ENCODE results near the gene LAMA3. TPM values are rescaled to one million over a fixed set of nuclear protein-coding genes. Genes with fewer than 3 reads are reported as not detected.

Gene LAMA3
- polyA plus RNA-seq, 1 experiment: 0.32 TPM

DNA sequence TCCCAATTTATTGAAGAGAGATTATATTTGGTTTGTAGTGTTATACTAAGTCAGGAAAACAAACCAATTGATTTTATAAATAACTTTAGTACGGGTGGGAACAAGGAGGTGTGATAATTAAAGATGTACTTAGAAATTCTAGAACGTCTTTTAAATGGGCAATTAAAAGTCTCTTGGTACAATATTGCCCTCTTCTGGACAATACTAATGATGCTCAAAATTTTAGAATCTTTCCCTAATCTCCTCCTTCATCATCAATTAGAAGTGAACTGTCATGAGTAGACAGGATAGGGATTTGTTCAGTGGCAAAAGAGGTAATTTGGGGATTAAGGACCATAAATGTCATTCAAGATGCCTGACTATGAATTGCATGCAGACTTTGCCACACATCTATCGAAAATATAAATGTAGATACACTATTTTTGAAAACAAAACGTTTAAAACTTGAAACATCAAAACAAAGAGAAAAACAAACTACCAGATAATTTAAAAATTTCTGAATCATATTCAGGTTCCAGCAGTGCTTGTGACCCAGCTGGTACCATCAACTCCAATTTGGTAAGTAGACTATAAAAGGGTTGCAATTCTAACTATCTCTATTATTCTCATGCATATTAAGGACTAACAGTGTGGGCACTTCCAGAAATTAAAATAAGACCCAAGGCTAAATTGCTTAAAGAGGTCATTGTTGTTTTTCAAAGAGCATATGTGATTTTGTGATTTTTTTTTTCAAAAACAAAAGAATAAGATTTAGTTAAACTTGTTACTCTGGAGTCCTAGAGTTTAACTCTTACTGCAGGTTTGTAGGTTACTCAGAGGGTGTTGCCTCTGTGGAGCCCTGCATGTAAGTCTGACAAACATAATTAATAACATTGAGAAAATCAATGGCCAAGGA, 123.5 kb downstream of the LAMA3 start:
- ChIA-PET POLR2A (no interaction called here), CTCF (interaction anchor here (0.6 to 3.0 kb wide), 5 partner anchors 22 to 189 kb away, joined by 3 to 9 read pairs (median 5); no protein-coding TSS in a partner anchor)
- TF ChIP-seq, protein P1, sequence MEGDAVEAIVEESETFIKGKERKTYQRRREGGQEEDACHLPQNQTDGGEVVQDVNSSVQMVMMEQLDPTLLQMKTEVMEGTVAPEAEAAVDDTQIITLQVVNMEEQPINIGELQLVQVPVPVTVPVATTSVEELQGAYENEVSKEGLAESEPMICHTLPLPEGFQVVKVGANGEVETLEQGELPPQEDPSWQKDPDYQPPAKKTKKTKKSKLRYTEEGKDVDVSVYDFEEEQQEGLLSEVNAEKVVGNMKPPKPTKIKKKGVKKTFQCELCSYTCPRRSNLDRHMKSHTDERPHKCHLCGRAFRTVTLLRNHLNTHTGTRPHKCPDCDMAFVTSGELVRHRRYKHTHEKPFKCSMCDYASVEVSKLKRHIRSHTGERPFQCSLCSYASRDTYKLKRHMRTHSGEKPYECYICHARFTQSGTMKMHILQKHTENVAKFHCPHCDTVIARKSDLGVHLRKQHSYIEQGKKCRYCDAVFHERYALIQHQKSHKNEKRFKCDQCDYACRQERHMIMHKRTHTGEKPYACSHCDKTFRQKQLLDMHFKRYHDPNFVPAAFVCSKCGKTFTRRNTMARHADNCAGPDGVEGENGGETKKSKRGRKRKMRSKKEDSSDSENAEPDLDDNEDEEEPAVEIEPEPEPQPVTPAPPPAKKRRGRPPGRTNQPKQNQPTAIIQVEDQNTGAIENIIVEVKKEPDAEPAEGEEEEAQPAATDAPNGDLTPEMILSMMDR (IDR thresholded peaks at IDR 0.05; ENCODE audit: low read depth, low read length): peak; percentile 61
- DNase-seq (ENCODE audit: low read depth, low spot score): no peak
- Histone ChIP-seq H3K9me3 (ENCODE audit: control insufficient read depth, insufficient read depth, low read length) (no peaks in the 10 kb centered on the region), H3K27ac (ENCODE audit: low read depth, low read length) (no peak overlapping the region), H3K27me3 (ENCODE audit: control insufficient read depth, insufficient read depth, low read length) (peaks cover 37% of the 10 kb centered on the region), H3K4me3 (ENCODE audit: low read depth, low read length) (no peak overlapping the region)

DNA sequence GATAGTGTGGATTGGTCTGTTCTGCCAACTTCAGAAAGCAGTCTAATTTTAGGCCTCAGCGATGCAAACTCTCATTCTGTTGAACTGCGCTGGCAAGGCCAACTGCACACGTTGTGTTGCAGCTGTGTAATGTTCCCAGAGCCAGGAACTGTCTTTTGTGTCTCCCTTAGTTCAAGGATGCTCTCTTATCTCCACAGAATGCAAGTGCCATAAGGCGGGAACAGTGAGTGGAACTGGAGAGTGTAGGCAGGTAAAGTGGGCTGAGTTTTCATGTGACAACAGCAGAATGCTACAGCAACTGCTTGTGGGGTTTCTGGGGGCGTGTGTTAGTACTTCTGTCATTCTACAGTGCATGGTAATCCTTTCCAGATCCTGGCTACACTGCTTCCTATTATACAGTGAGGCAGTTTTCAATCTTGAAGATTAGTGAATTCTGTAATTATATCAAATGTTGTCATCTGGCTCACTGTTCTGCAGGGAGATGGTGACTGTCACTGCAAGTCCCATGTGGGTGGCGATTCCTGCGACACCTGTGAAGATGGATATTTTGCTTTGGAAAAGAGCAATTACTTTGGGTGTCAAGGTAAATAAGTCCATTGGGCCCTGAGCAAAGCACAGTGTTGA, 125.8 kb downstream of the LAMA3 start:
- H3K27me3 ChIP-seq (ENCODE audit: control insufficient read depth, insufficient read depth, low read length): peaks cover 23% of the 10 kb centered on the region
- no peak overlapping the region for H3K4me3 ChIP-seq (ENCODE audit: low read depth, low read length)
- no peak overlapping the region for H3K27ac ChIP-seq (ENCODE audit: low read depth, low read length)
- H3K9me3 ChIP-seq (ENCODE audit: control insufficient read depth, insufficient read depth, low read length): no peaks in the 10 kb centered on the region
- TF ChIP-seq, protein P1 (IDR thresholded peaks at IDR 0.05; ENCODE audit: low read depth, low read length): no peak
- ChIA-PET CTCF (interaction anchor here (0.5 to 1.4 kb wide), 3 partner anchors 11 to 176 kb away, joined by 3 to 10 read pairs (median 3); no protein-coding TSS in a partner anchor), POLR2A (no interaction called here)
- no peak for DNase-seq (ENCODE audit: low read depth, low spot score)

DNA sequence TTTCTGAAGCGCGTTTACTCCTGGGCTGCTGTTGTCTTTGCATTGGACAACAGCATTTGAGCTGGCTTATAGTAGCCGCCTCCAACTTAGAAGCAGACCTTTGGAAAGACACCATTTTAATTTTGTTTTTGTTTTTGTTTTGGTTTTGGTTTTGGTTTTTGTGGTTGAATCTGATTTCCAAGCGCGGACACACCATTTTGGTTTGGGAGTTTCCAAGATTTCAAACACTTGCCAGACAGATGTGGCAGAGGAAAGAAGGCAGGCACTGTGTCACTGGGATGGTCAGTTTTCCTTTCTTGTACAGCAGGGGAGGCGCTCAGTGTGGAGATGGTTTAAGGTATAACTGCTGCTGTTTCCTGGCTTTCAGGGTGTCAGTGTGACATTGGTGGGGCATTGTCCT, 126.8 kb downstream of the LAMA3 start:
- Histone ChIP-seq H3K27me3 (ENCODE audit: control insufficient read depth, insufficient read depth, low read length) (peaks cover 16% of the 10 kb centered on the region), H3K9me3 (ENCODE audit: control insufficient read depth, insufficient read depth, low read length) (no peaks in the 10 kb centered on the region), H3K27ac (ENCODE audit: low read depth, low read length) (no peak overlapping the region), H3K4me3 (ENCODE audit: low read depth, low read length) (no peak overlapping the region)
- ChIA-PET POLR2A (no interaction called here), CTCF (no interaction called here)
- TF ChIP-seq, protein P1 (IDR thresholded peaks at IDR 0.05; ENCODE audit: low read depth, low read length): no peak
- no peak for DNase-seq (ENCODE audit: low read depth, low spot score)

DNA sequence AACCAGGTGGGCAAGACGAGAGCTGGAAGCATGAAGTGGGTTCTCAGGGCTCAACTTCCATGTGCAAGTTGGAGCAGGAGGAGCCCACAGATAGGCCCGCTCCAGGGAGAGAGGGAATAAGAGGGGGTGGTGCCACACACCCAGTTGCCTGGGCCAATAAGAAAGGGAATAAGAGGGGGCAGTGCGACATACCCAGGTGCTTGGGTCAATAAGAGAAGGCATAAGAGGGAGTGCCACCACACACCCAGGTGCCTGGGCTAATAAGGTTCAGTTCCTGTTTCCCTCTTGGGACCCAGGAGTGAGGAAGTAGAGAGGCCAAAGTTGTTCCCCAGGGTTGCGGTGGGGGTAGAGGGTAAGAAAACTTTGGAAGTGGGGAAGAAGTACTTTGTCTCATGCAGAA, 127.5 kb downstream of the LAMA3 start:
- Histone ChIP-seq H3K27ac (ENCODE audit: low read depth, low read length) (no peak overlapping the region), H3K27me3 (ENCODE audit: control insufficient read depth, insufficient read depth, low read length) (peaks cover 9% of the 10 kb centered on the region), H3K4me3 (ENCODE audit: low read depth, low read length) (no peak overlapping the region), H3K9me3 (ENCODE audit: control insufficient read depth, insufficient read depth, low read length) (no peaks in the 10 kb centered on the region)
- TF ChIP-seq, protein P1 (IDR thresholded peaks at IDR 0.05; ENCODE audit: low read depth, low read length): no peak
- ChIA-PET POLR2A (no interaction called here), CTCF (no interaction called here)
- DNase-seq (ENCODE audit: low read depth, low spot score): no peak

DNA sequence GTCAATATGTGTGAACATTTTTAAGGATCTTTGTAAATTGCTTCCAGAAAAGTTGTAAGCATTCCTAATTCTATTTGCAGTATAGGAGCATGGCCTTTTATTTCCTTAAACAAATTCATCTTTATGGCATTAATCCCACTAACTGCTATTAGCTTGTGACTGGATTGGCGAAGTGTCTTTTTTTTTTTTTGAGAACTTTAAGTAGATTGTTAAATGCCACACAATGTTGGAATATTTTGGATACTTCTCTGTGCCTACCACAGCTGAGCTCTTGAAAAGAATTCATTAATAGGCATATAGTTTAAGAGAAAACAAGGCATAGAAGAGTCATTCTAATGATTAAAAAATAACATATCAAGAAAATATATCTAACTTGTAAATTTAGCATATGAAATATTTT, 129.7 kb downstream of the LAMA3 start:
- no peak for DNase-seq (ENCODE audit: low read depth, low spot score)
- Histone ChIP-seq H3K27me3 (ENCODE audit: control insufficient read depth, insufficient read depth, low read length) (peaks cover 9% of the 10 kb centered on the region), H3K9me3 (ENCODE audit: control insufficient read depth, insufficient read depth, low read length) (no peaks in the 10 kb centered on the region), H3K4me3 (ENCODE audit: low read depth, low read length) (no peak overlapping the region), H3K27ac (ENCODE audit: low read depth, low read length) (no peak overlapping the region)
- ChIA-PET CTCF (no interaction called here), POLR2A (no interaction called here)
- TF ChIP-seq, protein P1 (IDR thresholded peaks at IDR 0.05; ENCODE audit: low read depth, low read length): no peak

Measured in AG04450 (cell line).